HG03103 (cell line): ENCODE measurements around the gene CD72.
A peak's percentile ranks its signal among the peaks of the same experiment; 100 is the strongest.

Source experiments
- ATAC-seq: cut with Tn5 transposase; IDR thresholded peaks from one replicate; pipeline ENCODE4 v1.9.1; 2021; ENCODE audit warnings: low read depth; ENCODE audit not compliant: unreplicated experiment

The CD72 gene

GRCh38 chr9:35618325-35618727 lies at the start of gene CD72:
Gene CD72 (minus strand): TSS chr9:35618413. CDS start chr9:35618303, 110 bp downstream.
- ATAC-seq = no peak

DNA sequence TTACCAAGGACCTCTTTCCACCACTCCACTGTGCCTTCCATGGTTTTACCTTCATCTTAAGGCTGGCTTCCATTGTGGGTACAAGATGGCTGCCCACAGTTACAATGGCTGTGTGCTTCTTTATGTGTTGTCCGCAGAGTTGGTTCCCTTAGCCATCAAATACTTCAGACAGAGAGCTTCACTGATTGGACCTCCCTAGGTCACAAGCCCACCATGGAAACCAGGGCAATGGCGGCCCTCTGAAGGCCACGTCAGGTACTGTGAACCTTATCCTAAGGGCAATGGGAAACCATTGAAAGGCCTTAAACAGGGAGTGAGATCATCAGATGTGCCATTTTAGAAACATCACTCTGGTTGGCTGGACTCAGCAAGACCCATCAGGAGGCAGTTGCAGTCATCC lies 49.7 kb upstream of the CD72 start:
- no peak for ATAC-seq

DNA sequence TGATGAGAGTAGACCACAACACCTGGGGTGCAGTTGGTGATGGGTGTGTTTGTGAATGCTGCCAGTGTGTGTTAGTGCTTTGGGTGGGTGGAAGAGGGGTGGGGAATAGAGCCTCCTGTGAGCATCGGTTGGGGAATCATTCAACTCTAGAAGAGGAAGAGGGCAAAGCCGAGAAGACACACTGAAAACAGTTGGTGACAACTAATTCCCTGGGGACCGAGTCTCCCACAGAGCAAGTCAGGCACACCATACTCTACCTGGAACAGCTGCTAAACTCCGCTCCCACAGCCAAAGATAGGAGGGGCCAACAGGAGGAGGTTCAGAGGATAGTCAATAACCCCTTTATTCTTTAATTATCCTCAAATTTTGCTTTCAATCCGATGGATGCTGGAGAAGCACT lies 48.3 kb upstream of the CD72 start:
- no peak for ATAC-seq

DNA sequence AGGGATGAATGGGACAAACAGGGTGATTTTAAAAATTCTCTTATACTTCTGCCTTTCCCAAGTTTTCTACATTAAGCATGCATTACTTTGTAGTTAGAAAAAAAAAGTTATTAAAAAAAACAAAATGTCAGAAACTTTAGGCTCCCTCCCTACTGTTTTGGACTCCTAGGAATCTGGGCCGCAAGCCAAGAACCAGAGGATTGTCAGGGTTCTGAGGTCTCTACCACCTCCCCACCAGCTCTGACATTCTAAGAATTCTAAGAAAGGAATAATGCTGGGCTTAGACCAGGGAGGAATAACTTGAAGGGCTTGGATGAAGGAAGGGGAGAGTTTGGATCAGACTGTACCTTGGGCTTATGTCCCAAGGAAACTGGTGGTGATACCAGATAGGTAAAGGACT lies 47.8 kb upstream of the CD72 start:
- ATAC-seq = no peak

- no peak for ATAC-seq
These were observed 47.2 kb upstream of the CD72 start for GRCh38 chr9:35665471-35665818.

DNA sequence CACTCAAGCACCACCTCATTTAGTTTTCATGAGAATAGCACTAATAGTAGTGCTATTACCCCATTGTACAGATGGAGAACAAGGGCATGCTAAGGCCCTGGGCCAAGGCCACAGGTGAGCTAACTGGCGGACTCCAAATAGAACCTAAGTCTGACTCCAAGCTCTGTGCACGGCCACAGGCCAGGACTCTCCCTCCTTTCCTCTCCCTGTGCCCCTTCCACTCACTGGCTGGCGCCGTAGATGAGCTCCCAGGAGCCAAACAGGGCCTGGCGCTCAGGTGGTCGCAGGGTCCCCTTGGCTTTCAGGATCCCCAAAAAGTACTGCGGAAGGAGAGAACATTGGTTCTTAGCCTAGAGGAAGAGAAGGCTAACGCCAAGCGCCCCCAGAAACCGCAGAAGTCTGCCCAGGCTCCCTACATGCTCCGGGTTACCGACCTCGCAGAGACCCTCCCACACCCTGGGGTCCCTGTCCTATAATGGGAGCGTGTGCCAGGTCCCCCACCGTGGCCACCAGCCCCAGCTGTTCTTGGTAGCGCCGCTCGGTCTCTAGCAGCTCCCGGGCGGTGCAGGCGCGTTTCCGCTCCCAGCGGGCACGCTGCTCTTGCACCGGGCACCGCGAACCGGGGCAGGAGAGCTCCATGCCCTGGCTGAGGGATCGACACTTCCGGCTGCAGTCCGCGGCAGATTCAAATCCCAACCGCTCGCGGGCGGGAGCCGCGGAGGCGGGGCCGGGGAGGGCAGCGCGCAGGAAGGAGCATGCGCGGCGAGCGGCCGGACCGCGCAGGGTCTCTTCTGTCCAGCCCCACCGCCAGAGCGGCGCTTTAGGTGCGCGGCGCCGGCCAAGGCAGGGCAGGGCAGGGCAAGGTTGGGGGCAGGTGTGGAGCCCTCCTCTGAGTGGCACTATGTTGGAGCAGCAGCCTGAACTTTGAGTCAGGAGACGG lies 46.6 kb upstream of the CD72 start, which contains the start of gene ARHGEF39:
TSS of gene ARHGEF39 (minus strand) at position 665 of the 940 bp plus-strand sequence. CDS start at position 639, 26 bp downstream.
- peak; percentile 54 for ATAC-seq

- ATAC-seq = no peak
These were observed 44.2 kb upstream of the CD72 start for GRCh38 chr9:35662437-35662836.

DNA sequence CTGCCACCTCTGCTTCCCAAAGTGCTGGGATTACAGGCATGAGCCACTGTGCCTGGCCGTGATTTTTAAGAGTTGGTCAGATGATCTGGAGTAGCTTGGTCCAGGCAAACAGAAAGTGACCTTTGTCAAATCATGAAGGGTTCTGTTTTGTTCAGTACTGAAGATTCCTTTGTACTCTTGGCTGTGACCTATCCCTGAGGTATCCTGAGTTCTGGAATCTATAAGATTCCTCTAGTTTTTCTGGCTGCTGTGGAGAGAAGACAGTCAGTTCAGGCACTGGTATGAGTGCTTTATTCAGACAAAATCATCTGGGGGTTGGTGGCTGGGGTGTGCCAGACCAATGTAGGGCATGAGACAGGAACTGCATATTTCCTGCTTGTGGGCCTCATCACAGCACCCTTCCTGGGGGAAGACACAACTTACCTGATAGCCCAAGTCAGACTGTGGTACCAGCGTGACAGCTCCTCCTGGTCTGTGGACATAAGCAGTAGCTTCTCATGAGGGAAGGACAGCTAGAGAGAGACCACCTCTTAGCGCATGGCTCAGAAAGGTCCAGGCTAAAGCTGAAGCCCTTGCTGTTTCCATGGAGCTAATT lies 43.6 kb upstream of the CD72 start:
- ATAC-seq = no peak

DNA sequence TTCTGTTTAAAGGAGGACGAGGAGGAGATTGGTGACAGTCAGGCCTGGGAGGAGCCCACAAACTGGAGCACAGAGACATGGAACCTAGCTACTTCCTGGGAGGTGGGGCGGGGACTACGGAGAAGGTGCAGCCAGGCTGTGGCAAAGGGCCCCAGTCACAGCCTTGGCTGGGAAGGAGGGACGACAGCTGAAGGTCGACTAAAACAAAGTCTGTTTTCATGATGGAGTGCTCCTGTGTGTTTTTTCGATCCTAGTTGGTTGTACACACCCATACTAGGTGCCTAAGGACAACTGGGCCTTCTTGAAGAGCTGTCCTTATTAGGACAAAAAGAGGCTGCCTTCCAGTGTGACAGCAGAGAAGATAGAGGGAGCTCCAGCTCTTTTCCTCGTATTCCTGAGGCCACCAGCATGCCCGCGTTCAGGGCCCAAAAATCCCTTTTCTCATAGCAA lies 42.8 kb upstream of the CD72 start:
- no peak for ATAC-seq

GRCh38 chr9:35659340-35659739 lies 41.1 kb upstream of the CD72 start:
- no peak for ATAC-seq

- ATAC-seq = no peak
These were observed 40.7 kb upstream of the CD72 start for GRCh38 chr9:35658968-35659220.

- ATAC-seq = peak; percentile 46
These were observed 40.1 kb upstream of the CD72 start, which contains the start of gene CCDC107 for GRCh38 chr9:35658137-35658967. Gene CCDC107 (plus strand): TSS chr9:35658292. CDS start chr9:35658380, 88 bp downstream.

- peak; percentile 75 for ATAC-seq
These were observed 39.4 kb upstream of the CD72 start, which contains the start of gene RMRP for GRCh38 chr9:35657546-35658136. Gene RMRP (minus strand): TSS chr9:35658019.

- ATAC-seq = no peak
These were observed 38.8 kb upstream of the CD72 start for GRCh38 chr9:35656831-35657545.

- ATAC-seq = no peak
These were observed 38.1 kb upstream of the CD72 start for GRCh38 chr9:35656348-35656747.

DNA sequence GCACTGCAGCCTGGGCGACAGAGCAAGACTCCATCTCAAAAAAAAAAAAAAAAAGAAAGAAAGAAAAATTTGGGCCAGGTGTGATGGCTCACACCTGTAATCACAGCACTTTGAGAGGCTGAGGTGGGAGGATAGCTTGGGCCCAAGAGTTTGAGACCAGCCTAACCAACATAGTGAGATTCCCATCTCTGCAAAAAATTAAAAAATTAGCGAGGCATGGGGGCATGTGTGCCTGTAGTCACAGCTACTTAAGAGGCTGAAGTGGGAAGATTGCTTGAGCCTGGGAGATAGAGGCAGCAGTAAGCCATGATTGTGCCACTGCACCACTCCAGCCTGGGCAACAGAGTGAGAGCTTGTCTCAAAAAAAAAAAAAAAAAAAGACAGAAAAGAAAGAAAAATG lies 35.4 kb upstream of the CD72 start:
- no peak for ATAC-seq

DNA sequence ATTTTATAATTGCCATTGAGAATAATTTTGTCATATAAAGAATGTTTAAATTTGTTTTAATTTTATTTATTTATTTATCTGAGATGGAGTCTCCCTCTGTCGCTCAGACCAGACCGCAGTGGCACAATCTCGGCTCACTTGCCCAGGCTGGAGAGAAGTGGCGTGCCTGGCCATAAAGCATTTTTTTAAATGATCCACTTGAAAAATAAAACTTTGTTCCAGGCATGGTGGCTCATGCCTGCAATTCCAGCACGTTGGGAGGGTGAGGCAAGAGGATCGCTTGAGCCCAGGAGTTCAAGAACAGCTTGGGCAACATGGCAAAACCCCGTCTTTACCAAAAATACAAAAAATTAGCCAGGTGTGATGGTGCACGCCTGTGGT lies 34.6 kb upstream of the CD72 start:
- no peak for ATAC-seq

- no peak for ATAC-seq
These were observed 34.0 kb upstream of the CD72 start for GRCh38 chr9:35651956-35652828.
